Activated CD4-positive, alpha-beta T cell treated with anti-CD3 and anti-CD28 coated beads, Interleukin-2, amount 10 ng/mL, durations not matched to agents 24 days and 14 days (primary cell): ENCODE data around the gene RAP2A. TPM values are rescaled to one million over a fixed set of nuclear protein-coding genes. Genes with fewer than 3 reads are reported as not detected.

Experiments used
- DNase-seq: peaks from one replicate; pipeline ENCODE4 v3.0.0; 2022
- H3K27ac Mint-ChIP-seq: one replicate; pipeline ENCODE4 v1.8.0; 2022; ENCODE audit warnings: mild to moderate bottlenecking, mixed read lengths
- H3K27me3 Mint-ChIP-seq: one replicate; pipeline ENCODE4 v1.8.0; 2022; ENCODE audit warnings: mixed read lengths
- H3K36me3 Mint-ChIP-seq: one replicate; pipeline ENCODE4 v1.8.0; 2022; ENCODE audit warnings: low read depth, mild to moderate bottlenecking, mixed read lengths
- H3K4me1 Mint-ChIP-seq: one replicate; pipeline ENCODE4 v1.8.0; 2021; ENCODE audit warnings: mixed read lengths
- H3K4me3 Mint-ChIP-seq: one replicate; pipeline ENCODE4 v1.8.0; 2022; ENCODE audit warnings: mild to moderate bottlenecking, moderate library complexity, mixed read lengths
- H3K9me3 Mint-ChIP-seq: one replicate; pipeline ENCODE4 v1.8.0; 2021; ENCODE audit warnings: mixed read lengths
- intact Hi-C: fragments of 100-400 bp; cut with micrococcal nuclease; formaldehyde crosslinking; loops from one replicate; pipeline ENCODE4 v1.15.1; 2023
- total RNA-seq: library from RNA; stranded (reverse); gene quantifications from 2 replicates; pipeline ENCODE4 v1.2.3, GENCODE V29; 2022

RAP2A gene
- total RNA-seq, 1 donor from 2014 or later = 20.8 TPM

DNA sequence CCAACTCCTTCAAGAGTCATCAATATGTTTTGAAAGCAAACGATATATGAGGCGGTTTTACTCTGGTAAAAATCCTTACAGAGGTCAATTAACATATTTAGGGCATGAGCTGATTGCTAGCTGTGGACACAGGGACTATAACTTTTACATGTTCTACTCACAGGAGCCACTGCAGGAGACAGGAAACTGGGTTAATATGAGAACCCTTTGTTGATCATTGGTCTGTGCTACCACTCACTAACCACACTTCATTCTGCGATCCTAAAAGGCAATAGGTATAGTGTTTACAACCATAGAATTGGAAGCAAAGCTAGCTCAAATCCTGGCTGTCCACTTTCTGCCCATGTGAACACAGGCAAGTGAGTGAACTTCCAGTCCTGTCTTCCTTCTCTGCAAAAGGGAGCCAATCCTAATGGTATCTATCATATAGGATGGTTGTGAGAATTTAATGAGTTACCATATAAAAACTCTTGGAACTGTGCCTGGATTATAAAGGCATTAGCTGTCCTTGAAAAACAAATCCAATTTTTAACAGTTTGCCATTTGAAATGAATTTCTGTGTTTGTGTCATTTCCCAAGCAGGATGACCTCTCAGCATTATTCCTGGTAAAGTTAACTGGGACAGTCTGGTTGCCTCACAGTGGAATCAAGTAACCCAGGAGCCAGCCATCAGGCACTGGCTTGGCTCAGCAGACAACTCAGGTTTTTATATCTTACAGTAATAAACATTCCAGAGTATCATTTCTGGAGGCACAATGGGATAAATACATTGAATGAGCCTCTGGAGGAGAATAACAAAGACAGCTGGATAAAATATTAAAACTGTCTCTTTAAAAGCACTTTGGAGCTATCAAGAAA lies 29.8 kb upstream of the RAP2A start:
- peaks cover 13% of the 10 kb centered on the region for H3K9me3 Mint-ChIP-seq
- DNase-seq = no peak
- peaks cover 15% of the 10 kb centered on the region for H3K27me3 Mint-ChIP-seq
- no peak overlapping the region for H3K27ac Mint-ChIP-seq
- no peaks in the 10 kb centered on the region for H3K36me3 Mint-ChIP-seq
- no peak overlapping the region for H3K4me3 Mint-ChIP-seq
- intact Hi-C loops = no loop called here
- H3K4me1 Mint-ChIP-seq = no peaks in the 10 kb centered on the region

DNA sequence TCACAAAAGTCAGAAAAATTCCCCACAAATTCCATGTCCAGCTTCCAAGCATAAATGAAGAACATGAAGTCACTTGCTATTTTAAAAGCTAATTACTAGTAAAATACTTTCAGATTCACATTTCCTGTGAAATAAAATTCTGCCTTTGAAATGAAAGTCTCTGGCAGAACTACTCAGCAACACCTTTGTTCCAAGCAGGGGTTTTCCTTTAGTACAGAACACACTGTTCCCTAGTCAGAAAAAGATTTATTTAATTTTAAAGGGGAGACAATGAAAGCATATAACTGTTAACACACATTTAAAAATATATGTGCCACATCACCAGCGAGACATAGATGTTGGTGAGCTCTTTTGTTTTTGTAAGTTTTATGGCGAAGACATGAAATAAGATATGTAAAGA lies 26.4 kb upstream of the RAP2A start:
- no peaks in the 10 kb centered on the region for H3K9me3 Mint-ChIP-seq
- no peak overlapping the region for H3K27ac Mint-ChIP-seq
- peaks cover 12% of the 10 kb centered on the region for H3K27me3 Mint-ChIP-seq
- H3K36me3 Mint-ChIP-seq = no peaks in the 10 kb centered on the region
- H3K4me3 Mint-ChIP-seq = no peak overlapping the region
- intact Hi-C loops = no loop called here
- no peak for DNase-seq
- no peaks in the 10 kb centered on the region for H3K4me1 Mint-ChIP-seq

DNA sequence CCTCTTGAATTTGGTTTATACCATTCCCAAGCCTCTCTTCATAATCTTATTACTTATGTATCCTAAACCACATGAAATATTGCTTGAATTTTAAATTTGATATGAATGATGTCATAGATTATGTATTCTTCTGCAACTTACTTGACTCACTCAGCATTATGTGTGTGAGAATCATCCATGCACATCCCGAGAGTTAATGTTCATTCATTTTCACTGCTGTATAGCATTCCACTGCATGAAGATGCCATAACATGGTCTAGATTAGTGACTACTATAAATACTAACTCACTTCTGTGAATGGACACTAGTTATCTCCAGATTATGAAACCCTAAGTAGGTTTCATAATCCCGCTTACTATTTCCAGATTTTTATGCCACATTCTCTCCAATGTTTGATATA lies 25.0 kb upstream of the RAP2A start:
- H3K27ac Mint-ChIP-seq = no peak overlapping the region
- H3K36me3 Mint-ChIP-seq = no peaks in the 10 kb centered on the region
- H3K4me3 Mint-ChIP-seq = no peak overlapping the region
- no peaks in the 10 kb centered on the region for H3K9me3 Mint-ChIP-seq
- intact Hi-C loops = no loop called here
- DNase-seq = no peak
- H3K4me1 Mint-ChIP-seq = no peaks in the 10 kb centered on the region
- peaks cover 10% of the 10 kb centered on the region for H3K27me3 Mint-ChIP-seq

DNA sequence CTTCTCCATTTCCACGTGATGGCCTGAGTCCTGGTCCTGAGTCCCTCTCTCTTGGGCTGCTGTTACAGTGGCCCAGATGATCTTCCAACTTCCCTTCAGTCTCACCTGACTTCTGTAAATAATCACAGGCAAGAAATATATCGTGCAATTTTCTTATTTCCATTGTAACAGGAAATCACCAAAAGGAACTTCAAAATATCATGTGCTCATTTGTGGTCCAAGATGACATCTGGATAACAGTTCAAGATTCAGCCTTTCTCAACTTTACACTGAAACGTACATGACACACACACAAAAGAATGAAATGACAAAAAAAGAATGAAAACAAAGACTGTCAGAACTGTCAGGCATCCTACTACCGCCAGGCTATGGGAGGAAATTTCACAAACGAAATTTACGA lies 22.0 kb upstream of the RAP2A start:
- H3K4me3 Mint-ChIP-seq = no peak overlapping the region
- DNase-seq = no peak
- no peaks in the 10 kb centered on the region for H3K9me3 Mint-ChIP-seq
- H3K27me3 Mint-ChIP-seq = peaks cover 10% of the 10 kb centered on the region
- H3K36me3 Mint-ChIP-seq = no peaks in the 10 kb centered on the region
- no peak overlapping the region for H3K27ac Mint-ChIP-seq
- intact Hi-C loops = no loop called here
- H3K4me1 Mint-ChIP-seq = no peaks in the 10 kb centered on the region

DNA sequence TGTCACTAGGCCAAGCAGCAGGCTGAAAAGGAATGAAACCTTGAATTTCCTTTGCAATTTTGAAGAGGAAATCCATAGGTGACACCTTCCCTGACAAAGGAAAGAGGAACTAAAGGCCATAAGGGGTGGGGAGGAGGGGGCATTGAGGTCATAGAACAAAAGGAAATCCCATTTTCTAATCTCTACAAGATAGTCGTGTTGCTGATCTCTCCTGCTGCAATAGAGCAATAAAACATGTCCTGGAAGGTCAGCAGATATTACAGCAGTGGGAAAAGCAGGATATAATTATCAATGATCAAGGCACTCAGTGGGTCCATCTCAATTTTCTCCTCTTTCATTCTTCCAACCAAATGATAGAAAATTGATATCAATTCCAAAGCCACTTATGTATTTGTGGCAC lies 20.3 kb upstream of the RAP2A start:
- Mint-ChIP-seq H3K27ac (no peak overlapping the region), H3K36me3 (no peaks in the 10 kb centered on the region), H3K9me3 (no peaks in the 10 kb centered on the region), H3K4me3 (no peak overlapping the region), H3K4me1 (no peaks in the 10 kb centered on the region), H3K27me3 (peaks cover 14% of the 10 kb centered on the region)
- intact Hi-C loops = no loop called here
- no peak for DNase-seq

DNA sequence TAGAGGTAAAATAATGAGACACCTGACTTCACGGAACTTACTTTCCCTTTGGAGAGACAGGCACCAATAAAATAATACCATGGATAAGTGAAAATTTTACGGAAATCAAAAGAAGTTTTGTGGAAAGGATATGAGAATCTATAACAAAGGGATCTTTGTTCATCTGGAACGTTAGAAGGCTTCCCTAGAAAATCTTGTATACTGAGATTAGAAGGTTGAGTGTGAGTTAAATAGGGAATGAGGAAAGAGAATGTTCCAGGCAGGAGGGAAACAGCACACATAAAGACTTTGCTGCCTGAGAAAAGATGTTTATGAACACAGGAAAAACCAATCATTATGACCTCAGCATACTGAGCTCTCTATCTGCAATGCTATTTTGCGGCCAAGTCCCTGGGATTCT lies 19.6 kb upstream of the RAP2A start:
- Mint-ChIP-seq H3K4me3 (no peak overlapping the region), H3K36me3 (no peaks in the 10 kb centered on the region), H3K27ac (no peak overlapping the region), H3K4me1 (no peaks in the 10 kb centered on the region), H3K9me3 (no peaks in the 10 kb centered on the region), H3K27me3 (peaks cover 11% of the 10 kb centered on the region)
- intact Hi-C loops = no loop called here
- DNase-seq = no peak

DNA sequence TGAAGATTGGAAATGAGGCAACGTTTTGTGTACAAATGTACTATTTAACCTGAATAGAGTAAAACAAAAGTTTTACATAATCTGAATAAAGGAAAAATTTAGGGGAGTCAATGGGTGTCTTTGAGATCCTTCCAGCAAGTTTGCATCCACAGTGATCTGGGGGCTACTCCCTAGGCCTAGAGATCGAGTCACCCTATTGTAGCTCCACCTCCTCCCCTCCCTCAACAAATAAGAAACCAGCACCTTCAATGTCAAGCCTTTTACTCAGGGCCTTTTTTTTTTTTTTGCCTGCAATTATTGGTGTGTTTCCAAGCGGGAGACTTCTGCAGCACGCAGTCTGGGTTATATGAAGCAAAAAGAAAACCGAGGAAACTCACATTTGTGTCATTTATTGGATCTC lies 16.3 kb upstream of the RAP2A start:
- Mint-ChIP-seq H3K27ac (no peak overlapping the region), H3K9me3 (no peaks in the 10 kb centered on the region), H3K4me3 (no peak overlapping the region), H3K36me3 (no peaks in the 10 kb centered on the region), H3K27me3 (peaks cover 11% of the 10 kb centered on the region), H3K4me1 (no peaks in the 10 kb centered on the region)
- DNase-seq = no peak
- intact Hi-C loops = no loop called here

DNA sequence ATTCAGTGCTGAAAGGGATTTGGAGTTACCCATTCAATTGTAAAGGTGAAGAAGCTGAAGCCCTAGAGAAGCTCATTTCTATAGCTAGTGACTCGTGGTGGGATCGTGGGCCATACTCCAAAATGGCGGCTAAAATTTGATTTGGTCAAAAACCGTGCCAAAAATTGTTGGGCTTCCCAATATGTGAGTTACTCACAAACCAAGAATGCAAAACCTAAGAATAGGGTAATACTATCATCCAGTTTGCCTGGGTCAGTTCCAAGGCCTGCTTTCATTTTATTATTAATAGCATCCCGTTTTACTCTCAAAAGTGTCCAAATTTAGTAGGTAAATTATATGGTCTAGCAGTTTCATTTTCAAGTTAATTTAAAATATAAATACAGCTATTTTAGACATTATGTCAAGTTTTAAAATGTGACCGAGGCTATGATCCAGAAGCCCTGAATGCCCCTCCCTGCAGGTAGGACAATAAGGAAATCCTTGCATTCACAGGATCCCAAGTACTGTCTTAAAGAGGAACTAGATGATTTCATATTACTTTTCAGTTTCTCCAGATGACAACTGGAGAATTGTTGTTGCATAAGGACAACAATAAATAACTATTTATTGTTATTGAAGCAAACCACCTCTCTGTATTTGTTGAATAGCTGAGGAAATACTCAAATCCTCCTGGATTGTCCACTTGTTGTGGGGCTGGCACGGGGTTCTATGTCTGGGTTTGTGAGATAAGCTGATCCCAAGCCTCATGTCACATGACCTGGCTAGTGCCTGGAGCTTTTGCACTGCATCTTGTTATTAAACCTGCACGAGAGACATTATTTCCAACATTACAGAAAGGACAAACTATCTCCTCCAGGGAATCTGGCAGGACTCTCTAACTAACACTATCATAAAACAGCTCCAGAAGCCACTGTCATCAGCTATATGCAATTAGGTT lies 11.6 kb upstream of the RAP2A start:
- Mint-ChIP-seq H3K4me3 (no peak overlapping the region), H3K36me3 (no peaks in the 10 kb centered on the region), H3K27me3 (peaks cover 23% of the 10 kb centered on the region), H3K27ac (no peak overlapping the region), H3K4me1 (no peaks in the 10 kb centered on the region), H3K9me3 (no peaks in the 10 kb centered on the region)
- intact Hi-C loops = no loop called here
- DNase-seq = no peak

DNA sequence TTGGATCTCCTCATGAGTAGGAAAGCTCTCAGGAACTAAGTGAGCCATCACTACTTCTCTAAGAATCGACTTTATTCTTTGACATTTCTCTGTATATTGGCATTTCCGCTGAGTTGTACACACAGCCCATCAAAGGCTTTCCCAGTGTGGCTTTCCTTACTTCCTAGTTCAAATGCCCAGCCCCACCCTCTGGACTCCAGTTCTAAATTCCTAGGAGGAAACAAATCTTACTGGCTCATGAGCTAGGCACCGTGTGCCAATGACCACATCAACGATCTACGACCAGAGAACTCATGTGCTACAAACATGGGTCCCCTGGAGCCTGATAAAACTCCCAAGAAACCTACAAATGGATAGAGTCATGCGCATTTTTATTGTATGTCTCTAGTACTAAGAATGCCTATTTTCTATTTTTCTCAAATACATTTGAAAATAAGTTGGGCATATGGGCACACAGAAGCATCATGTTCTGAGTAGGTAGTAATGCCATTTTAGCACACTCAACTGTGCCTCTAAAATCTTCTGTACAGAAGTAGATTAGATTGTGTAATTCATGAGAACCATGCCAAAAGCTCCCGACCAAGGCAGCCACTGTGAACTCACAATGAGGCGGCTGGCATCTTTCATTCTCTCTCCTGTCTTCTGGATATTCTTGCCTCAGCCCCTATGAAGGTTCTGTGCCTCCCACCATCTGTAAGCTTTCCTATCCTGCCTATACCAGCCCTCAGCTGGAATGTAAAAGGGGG lies 10.5 kb upstream of the RAP2A start:
- intact Hi-C loops = no loop called here
- H3K9me3 Mint-ChIP-seq = no peaks in the 10 kb centered on the region

DNA sequence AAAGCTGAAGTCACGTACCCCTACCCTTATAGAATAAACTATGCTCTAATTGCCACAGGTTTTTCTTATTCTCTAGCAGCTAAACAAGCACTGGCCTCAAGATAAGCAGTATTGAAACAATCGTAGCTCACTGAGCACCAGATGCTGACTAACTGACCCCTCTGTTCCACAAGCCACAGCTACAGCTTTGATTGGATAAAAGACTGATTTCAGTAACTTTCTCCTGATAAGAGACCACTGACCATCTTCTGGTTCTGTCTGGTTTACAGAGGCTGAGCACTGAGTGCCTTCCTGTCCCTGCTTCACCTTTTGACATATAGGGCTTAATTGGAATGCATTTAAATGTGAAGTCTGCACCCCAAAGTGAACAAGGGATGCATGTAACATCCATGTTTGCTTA lies 8.4 kb upstream of the RAP2A start:
- DNase-seq = no peak
- no peaks in the 10 kb centered on the region for H3K9me3 Mint-ChIP-seq
- H3K27me3 Mint-ChIP-seq = peaks cover 30% of the 10 kb centered on the region
- no peaks in the 10 kb centered on the region for H3K36me3 Mint-ChIP-seq
- no peak overlapping the region for H3K27ac Mint-ChIP-seq
- no peak overlapping the region for H3K4me3 Mint-ChIP-seq
- intact Hi-C loops = no loop called here
- no peaks in the 10 kb centered on the region for H3K4me1 Mint-ChIP-seq

More for the DNA sequence above, 10.5 kb upstream of the RAP2A start:
- DNase-seq = no peak
- Mint-ChIP-seq H3K27ac (no peak overlapping the region), H3K4me1 (no peaks in the 10 kb centered on the region), H3K27me3 (peaks cover 20% of the 10 kb centered on the region), H3K36me3 (no peaks in the 10 kb centered on the region), H3K4me3 (no peak overlapping the region)

DNA sequence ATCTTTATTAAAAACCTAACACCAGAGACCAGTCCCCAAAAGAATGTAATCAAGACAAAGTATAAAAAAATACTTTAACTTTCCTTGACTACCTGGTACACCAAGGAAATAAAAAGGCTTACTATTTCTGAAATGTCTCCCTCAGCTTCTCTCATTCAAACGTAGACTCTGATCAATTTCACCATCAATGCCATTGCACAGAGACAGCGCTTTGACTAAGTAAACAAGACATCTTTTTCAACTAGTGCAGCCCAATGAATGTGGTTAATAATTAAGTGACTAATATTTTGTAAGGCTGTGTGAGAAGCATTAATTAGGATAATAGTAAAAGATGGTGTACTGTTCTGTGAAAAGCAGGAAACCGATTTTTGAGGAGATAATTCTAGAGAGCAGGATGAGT lies 7.3 kb upstream of the RAP2A start:
- Mint-ChIP-seq H3K4me1 (peaks cover 3% of the 10 kb centered on the region), H3K27me3 (peaks cover 30% of the 10 kb centered on the region), H3K9me3 (no peaks in the 10 kb centered on the region), H3K4me3 (no peak overlapping the region), H3K27ac (no peak overlapping the region), H3K36me3 (no peaks in the 10 kb centered on the region)
- no peak for DNase-seq
- intact Hi-C loops = no loop called here

DNA sequence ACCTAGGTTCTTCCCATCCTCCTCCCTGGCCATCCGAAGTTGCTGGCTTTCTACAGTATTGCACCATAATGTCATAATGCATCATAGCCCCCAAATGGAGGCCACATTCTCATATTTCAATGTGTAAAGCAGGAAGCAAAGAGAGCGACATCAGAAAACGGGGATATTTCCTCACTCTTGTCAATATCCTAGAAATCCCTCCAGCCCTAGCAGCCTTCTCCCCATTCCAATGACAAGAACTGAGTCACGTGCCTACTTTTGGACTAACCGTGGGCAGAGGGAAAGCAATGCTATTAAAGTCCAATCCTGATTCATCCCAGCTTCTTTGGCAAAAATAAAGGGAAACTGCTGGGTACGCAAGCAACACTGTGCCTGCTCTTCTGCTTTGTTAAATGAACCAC lies 4.3 kb upstream of the RAP2A start:
- intact Hi-C loops = loop anchor here (5.0 kb wide), 1 partner anchor 302 kb away; no protein-coding TSS in a partner anchor
- Mint-ChIP-seq H3K27ac (no peak overlapping the region), H3K27me3 (peaks cover 25% of the 10 kb centered on the region), H3K4me1 (peaks cover 12% of the 10 kb centered on the region), H3K9me3 (no peaks in the 10 kb centered on the region), H3K4me3 (no peak overlapping the region), H3K36me3 (no peaks in the 10 kb centered on the region)
- DNase-seq = no peak

DNA sequence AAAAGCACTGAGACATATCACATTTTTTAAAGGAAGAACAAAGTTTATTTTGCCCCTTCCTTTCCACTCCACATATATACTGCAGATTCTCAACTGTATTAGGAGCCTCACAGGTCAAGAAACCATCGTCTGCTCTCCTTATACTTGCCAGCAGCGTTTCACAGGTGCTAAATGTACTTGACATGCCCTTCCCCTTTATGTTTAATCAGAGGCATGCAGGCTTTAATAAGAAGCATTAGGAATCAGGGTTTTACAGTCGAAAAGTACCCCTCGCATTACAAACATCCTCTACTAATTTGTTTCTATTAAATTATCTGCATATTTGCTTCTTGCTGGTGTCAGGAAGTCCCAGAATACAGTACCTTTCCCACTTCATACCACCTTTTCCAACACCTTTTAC lies 3.7 kb upstream of the RAP2A start:
- no peak overlapping the region for H3K27ac Mint-ChIP-seq
- peaks cover 21% of the 10 kb centered on the region for H3K27me3 Mint-ChIP-seq
- intact Hi-C loops = loop anchor here (5.0 kb wide), 1 partner anchor 303 kb away; no protein-coding TSS in a partner anchor
- no peak overlapping the region for H3K4me3 Mint-ChIP-seq
- no peaks in the 10 kb centered on the region for H3K9me3 Mint-ChIP-seq
- H3K36me3 Mint-ChIP-seq = no peaks in the 10 kb centered on the region
- H3K4me1 Mint-ChIP-seq = peaks cover 17% of the 10 kb centered on the region
- no peak for DNase-seq
